Endothelial cell of umbilical vein (primary cell): Measurements from ENCODE around the gene ELOB. TPM values are rescaled to one million over a fixed set of nuclear protein-coding genes. Genes with fewer than 3 reads are reported as not detected.

Experiments used
- BruUV-seq: library from RNA; stranded (reverse); fragments of 400-500 nt; replicated peaks from 2 replicates; lab custom pipeline; 2021; lab: Mats Ljungman, UMichigan
- CTCF ChIA-PET: fragments of 300-600, 350-600 bp; sonication (Branson Sonifier 250); formaldehyde crosslinking; loops from one replicate; lab custom pipeline; 2021; ENCODE audit warnings: antibody characterized with exemption, inconsistent platforms; lab: Charles Lee
- POLR2A ChIA-PET: fragments of 300-600, 350-600 bp; sonication (Branson Sonifier 250); formaldehyde crosslinking; loops from one replicate; lab custom pipeline; 2021; ENCODE audit warnings: antibody characterized with exemption, inconsistent platforms; lab: Charles Lee
- DNase-seq: peaks from one replicate; pipeline ENCODE4 v3.0.0-alpha.2; 2011; ENCODE audit warnings: low read depth, low spot score
- FAIRE-seq: peaks from 2 replicates; lab custom pipeline; 2011; peaks lifted over from hg19 to GRCh38; lab: Jason Lieb, UNC
- H2AFZ ChIP-seq: 2 replicates; pipeline ENCODE4 v1.6.0; 2012; ENCODE audit warnings: low read depth, low read length, control low read depth, inconsistent platforms
- H3K27ac ChIP-seq: 2 replicates; pipeline ENCODE4 v1.5.1; 2011; ENCODE audit warnings: low read depth, mild to moderate bottlenecking, control low read depth, low read length, moderate library complexity; ENCODE audit not compliant: insufficient read depth
- H3K27me3 ChIP-seq, 2 experiments: 2 replicates each; pipeline versions ENCODE4 v1.6.0 to v1.6.1; 2011; ENCODE audit warnings: low read length in 2 of 2, mixed read lengths in 1 of 2; ENCODE audit not compliant: control insufficient read depth in 2 of 2, insufficient read depth in 2 of 2
- H3K36me3 ChIP-seq, 2 experiments: 2 replicates in 1 of 2; 3 replicates in 1 of 2; pipeline ENCODE4 v1.5.1; 2011; ENCODE audit warnings: low read length in 2 of 2, mild to moderate bottlenecking in 1 of 2, moderate library complexity in 1 of 2; ENCODE audit not compliant: control insufficient read depth in 2 of 2, insufficient read depth in 2 of 2; ENCODE audit errors: extremely low read depth in 1 of 2
- H3K4me1 ChIP-seq: 3 replicates; pipeline ENCODE4 v1.5.1; 2011; ENCODE audit warnings: mild to moderate bottlenecking, low read length; ENCODE audit not compliant: control insufficient read depth, insufficient read depth; ENCODE audit errors: extremely low read depth
- H3K4me2 ChIP-seq: 2 replicates; pipeline ENCODE4 v1.6.1; 2011; ENCODE audit warnings: low read length, control low read depth, mixed read lengths; ENCODE audit not compliant: insufficient read depth
- H3K4me3 ChIP-seq, 3 experiments: fragments of 200-600 bp in 1 of 3; sonication (generic), shearing (Covaris generic) in 1 of 3; replicated peaks in 1 of 3; 2 replicates each; pipeline ENCODE4 v1.5.1; 2011 to 2016; ENCODE audit warnings: control low read depth in 3 of 3, low read length in 3 of 3, mild to moderate bottlenecking in 2 of 3, inconsistent platforms in 1 of 3, low read depth in 1 of 3, moderate library complexity in 1 of 3; ENCODE audit not compliant: insufficient read depth in 1 of 3
- H3K79me2 ChIP-seq: 2 replicates; pipeline ENCODE4 v1.6.0; 2012; ENCODE audit warnings: low read length, inconsistent platforms; ENCODE audit not compliant: control insufficient read depth, insufficient read depth
- H3K9ac ChIP-seq: replicated peaks from 2 replicates; pipeline ENCODE3; 2011; ENCODE audit warnings: low read length, control low read depth; ENCODE audit not compliant: insufficient read depth; ENCODE audit errors: extremely low read depth
- H3K9me1 ChIP-seq: replicated peaks from 3 replicates; pipeline ENCODE4 v1.6.0; 2011; ENCODE audit warnings: mild to moderate bottlenecking, low read length; ENCODE audit not compliant: control insufficient read depth, insufficient read depth; ENCODE audit errors: extremely low read depth
- H3K9me3 ChIP-seq: replicated peaks from 2 replicates; pipeline ENCODE4 v1.5.1; 2012; ENCODE audit warnings: low read length, inconsistent platforms; ENCODE audit not compliant: control insufficient read depth, insufficient read depth
- H4K20me1 ChIP-seq: replicated peaks from 2 replicates; pipeline ENCODE3; 2011; ENCODE audit warnings: mild to moderate bottlenecking, low read length; ENCODE audit not compliant: control insufficient read depth, insufficient read depth; ENCODE audit errors: extremely low read depth
- CTCF ChIP-seq, 2 donors: IDR thresholded peaks; 1 replicate in 1 of 2; 2 replicates in 1 of 2; pipeline ENCODE4 v1.5.1; 2011; ENCODE audit warnings: low read length in 2 of 2, mild to moderate bottlenecking in 2 of 2, moderate library complexity in 2 of 2, control low read depth in 1 of 2, inconsistent platforms in 1 of 2, low read depth in 1 of 2; ENCODE audit not compliant: insufficient read depth in 1 of 2; ENCODE audit errors: extremely low read depth in 1 of 2
- EZH2 ChIP-seq: IDR thresholded peaks from 2 replicates; pipeline ENCODE4 v1.6.1; 2012; ENCODE audit warnings: borderline replicate concordance, low read depth, mild to moderate bottlenecking, moderate library complexity, low read length, inconsistent platforms; ENCODE audit not compliant: severe bottlenecking
- FOS ChIP-seq: IDR thresholded peaks from 2 replicates; pipeline ENCODE4 v1.6.1; 2011; ENCODE audit warnings: mild to moderate bottlenecking, low read length, moderate library complexity, borderline replicate concordance; ENCODE audit not compliant: insufficient read depth
- GATA2 ChIP-seq: IDR thresholded peaks from 2 replicates; pipeline ENCODE4 v1.7.0; 2011; ENCODE audit warnings: low read depth, mild to moderate bottlenecking, moderate library complexity, mixed read lengths, low read length; ENCODE audit not compliant: insufficient read length, insufficient read depth
- JUN ChIP-seq: IDR thresholded peaks from 2 replicates; pipeline ENCODE4 v1.6.1; 2011; ENCODE audit warnings: borderline replicate concordance, low read depth; ENCODE audit not compliant: insufficient read length, insufficient read depth
- MAX ChIP-seq: IDR thresholded peaks from 2 replicates; pipeline ENCODE4 v1.6.1; 2011; ENCODE audit not compliant: insufficient read depth, insufficient read length
- MYC ChIP-seq: IDR thresholded peaks from one replicate; pipeline ENCODE4 v1.6.1; 2011; ENCODE audit warnings: mild to moderate bottlenecking, low read depth, low read length
- POLR2A ChIP-seq: IDR thresholded peaks from 2 replicates; pipeline ENCODE4 v1.6.1; 2012; ENCODE audit warnings: low read depth, mild to moderate bottlenecking, control low read depth, low read length
- POLR2AphosphoS5 ChIP-seq: IDR thresholded peaks from 2 replicates; pipeline ENCODE4 v1.6.1; 2012; ENCODE audit warnings: low read depth, mild to moderate bottlenecking, control low read depth, low read length, moderate library complexity; ENCODE audit not compliant: insufficient read depth
- dilution Hi-C: fragments of 300-500 bp; cut with MboI; formaldehyde crosslinking; loops from one replicate; pipeline ENCODE4 v1.15.0; 2019; ENCODE audit warnings: low sequenced_read_pairs; ENCODE audit not compliant: extremely low pct_ligation_motif_present
- intact Hi-C: fragments of 100-400 bp; cut with micrococcal nuclease; formaldehyde crosslinking; loops from one replicate; pipeline ENCODE4 v1.10.0; 2022
- polyA plus RNA-seq, 4 experiments: library from polyadenylated mRNA; depleted of rRNA in 3 of 4; stranded (reverse) in 3 of 4; unstranded in 1 of 4; fragments of >200 nt; gene quantifications; 2 replicates each; pipeline versions ENCODE4 v1.2.1 to v1.2.3, GENCODE V29; 2011 to 2012; ENCODE audit warnings: missing spikeins in 1 of 4
- total RNA-seq: library from RNA; stranded (reverse); gene quantifications from 2 replicates; pipeline ENCODE4 v1.2.3, GENCODE V29; 2021

ELOB gene
- total and polyA plus RNA-seq, 2 donors (not counting 3 experiments of a cell fraction or from before 2014, with no cell fraction given), result 251 to 848 TPM

DNA sequence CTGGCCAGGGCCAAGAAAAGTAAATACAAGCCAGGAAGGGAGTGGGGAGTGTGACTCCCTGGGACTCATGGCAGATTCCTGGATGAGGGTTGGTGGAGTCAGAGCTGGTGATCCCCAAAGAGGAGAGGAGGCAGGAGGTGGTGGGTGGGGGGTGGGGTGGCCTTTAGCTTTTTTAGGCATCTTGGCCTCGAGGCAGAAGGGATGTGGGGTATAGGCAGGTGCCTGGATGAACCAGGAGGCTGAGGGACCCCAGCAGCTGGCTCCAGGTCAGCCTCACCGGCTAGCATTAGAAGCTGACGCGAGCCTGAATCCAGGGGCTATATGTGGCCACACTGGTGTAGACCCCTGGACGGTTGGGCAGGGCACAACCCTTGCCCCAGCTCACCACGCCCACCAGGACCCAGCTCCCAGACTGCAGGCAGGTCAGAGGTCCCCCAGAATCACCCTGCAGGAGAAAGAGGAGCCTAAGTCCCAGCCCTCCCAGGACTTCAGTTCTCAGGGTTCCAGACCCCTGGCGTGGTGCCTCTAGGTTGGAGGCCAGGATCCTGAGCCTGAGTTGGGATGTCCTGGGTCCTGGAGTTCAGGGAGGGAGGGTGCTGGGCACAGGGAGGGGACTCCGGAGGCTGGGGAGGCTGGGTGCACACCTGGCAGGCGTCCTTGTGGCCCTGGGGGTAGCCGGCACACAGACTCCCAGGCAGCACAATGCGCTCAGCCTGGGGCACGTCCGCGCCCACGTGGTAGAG lies 7.4 kb upstream of the ELOB start:
- peaks cover 10 to 18% of the 10 kb centered on the region in 2 experiments for H3K27me3 ChIP-seq
- H3K9me3 ChIP-seq, result no peaks in the 10 kb centered on the region
- H3K4me3 ChIP-seq, result no peak overlapping the region
- no peak overlapping the region for H3K4me2 ChIP-seq
- intact Hi-C loops (no loop called here), dilution Hi-C loops (no loop called here)
- no TSS peak for BruUV-seq
- no peaks in the 10 kb centered on the region for H4K20me1 ChIP-seq
- no peak overlapping the region for H3K9ac ChIP-seq
- no peaks in the 10 kb centered on the region for H3K79me2 ChIP-seq
- POLR2A ChIA-PET, result no interaction called here
- FAIRE-seq (no peak), DNase-seq (no peak)
- H3K36me3 ChIP-seq, result no peaks in the 10 kb centered on the region
- H3K4me1 ChIP-seq, result no peaks in the 10 kb centered on the region
- H3K27ac ChIP-seq, result no peak overlapping the region
- H2AFZ ChIP-seq, result peak overlapping the region; percentile 53
- CTCF ChIA-PET, result interaction anchor here (1.0 to 1.8 kb wide), 2 partner anchors 54 to 143 kb away, joined by 4 to 5 read pairs; no protein-coding TSS in a partner anchor
- TF ChIP-seq CTCF (IDR thresholded peaks at IDR 0.05; ENCODE audit: extremely low read depth in 1 of 2, insufficient read depth in 1 of 2, low read depth in 1 of 2, low read length in 2 of 2) (no peak), EZH2 (no peak), POLR2AphosphoS5 (no peak), JUN (no peak), POLR2A (no peak), GATA2 (no peak), MAX (no peak), MYC (no peak), FOS (no peak)
- H3K9me1 ChIP-seq, result no peaks in the 10 kb centered on the region
